Head of caudate nucleus (tissue), 42 donors: ENCODE measurements around the gene MRNIP.

Experiments used
- DNase-seq, 42 donors: peaks; one replicate each; pipeline versions ENCODE4 v3.0.0 to v3.0.0-alpha.2; 2020 to 2021; ENCODE audit warnings: mixed read lengths in 7 of 42
- intact Hi-C: fragments of 100-400 bp; cut with DNase I; formaldehyde crosslinking; loops from one replicate; pipeline ENCODE4 v1.15.0; 2022

MRNIP gene

DNA sequence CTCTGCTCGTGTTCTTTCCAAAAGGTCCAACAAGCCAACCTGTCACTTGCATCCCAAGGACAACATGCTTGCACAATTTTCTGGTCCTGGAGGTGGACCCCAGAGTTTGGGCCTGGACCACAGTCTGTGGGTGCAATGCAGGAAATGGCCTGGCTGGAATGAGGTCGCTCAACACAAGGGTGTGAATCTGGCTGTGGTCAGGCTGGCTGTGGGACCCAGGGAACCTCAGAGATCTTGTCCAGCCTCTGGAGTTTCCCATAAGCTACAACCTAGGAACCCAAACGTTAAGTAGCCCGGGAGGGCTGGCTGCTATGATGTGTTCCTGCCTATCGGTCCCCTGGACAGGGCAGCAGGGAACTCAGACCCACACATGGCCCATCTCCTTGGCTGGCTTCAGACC, 33.6 kb upstream of the MRNIP start:
- DNase-seq, result no peak
- intact Hi-C loops, result no loop called here

GRCh38 chr5:179890751-179891682, 32.4 kb upstream of the MRNIP start:
- intact Hi-C loops, result no loop called here
- DNase-seq, result no peak

GRCh38 chr5:179889885-179890284, 31.3 kb upstream of the MRNIP start:
- DNase-seq, result no peak
- intact Hi-C loops, result no loop called here

DNA sequence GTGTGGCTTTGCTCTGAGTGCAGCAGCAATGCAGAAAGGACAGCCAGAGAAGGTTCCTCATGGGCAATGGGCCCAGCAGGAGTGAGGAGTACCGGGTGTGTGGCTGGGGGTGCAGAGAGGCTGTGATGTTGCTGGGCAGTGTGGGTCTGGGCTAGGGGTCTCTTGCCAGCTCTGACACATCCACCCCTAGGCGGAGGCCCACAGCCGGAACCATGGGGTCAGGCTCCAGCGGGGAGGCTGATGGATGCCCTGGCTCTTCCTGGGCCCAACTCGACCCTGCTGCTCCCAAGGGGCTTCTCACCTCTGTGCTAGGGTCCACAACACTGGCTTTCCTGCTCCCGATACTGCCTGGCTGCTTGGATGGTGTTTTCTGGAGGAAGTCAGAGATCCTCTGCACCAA, 29.2 kb upstream of the MRNIP start:
- intact Hi-C loops, result no loop called here
- DNase-seq, result no peak

GRCh38 chr5:179887095-179887494, 28.5 kb upstream of the MRNIP start:
- intact Hi-C loops, result no loop called here
- no peak for DNase-seq

- intact Hi-C loops, result no loop called here
- DNase-seq, result no peak
Observed at GRCh38 chr5:179886190-179886911, 27.7 kb upstream of the MRNIP start.

GRCh38 chr5:179885491-179886090, 27.0 kb upstream of the MRNIP start:
- intact Hi-C loops, result no loop called here
- no peak for DNase-seq

- intact Hi-C loops, result no loop called here
- DNase-seq, result no peak
Observed at GRCh38 chr5:179883163-179883562, 24.5 kb upstream of the MRNIP start.

DNA sequence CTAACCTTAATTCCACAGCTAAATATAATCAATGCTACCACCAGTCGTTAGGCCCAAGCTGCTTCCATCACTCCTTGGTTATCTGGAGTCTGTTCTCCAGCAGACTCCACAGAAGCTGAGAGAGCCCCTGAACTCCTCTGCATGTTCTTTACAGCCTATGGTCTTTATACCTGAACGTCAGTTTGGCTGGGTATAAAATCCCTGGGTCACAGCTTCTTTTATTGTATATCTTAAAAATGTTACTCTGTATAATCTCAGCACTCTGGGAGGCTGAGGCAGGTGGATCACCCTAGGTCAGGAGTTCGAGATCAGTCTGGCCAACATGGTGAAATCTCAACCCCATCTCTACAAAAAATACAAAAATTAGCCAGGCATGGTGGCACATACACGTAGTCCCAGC, 23.7 kb upstream of the MRNIP start:
- intact Hi-C loops, result no loop called here
- no peak for DNase-seq

DNA sequence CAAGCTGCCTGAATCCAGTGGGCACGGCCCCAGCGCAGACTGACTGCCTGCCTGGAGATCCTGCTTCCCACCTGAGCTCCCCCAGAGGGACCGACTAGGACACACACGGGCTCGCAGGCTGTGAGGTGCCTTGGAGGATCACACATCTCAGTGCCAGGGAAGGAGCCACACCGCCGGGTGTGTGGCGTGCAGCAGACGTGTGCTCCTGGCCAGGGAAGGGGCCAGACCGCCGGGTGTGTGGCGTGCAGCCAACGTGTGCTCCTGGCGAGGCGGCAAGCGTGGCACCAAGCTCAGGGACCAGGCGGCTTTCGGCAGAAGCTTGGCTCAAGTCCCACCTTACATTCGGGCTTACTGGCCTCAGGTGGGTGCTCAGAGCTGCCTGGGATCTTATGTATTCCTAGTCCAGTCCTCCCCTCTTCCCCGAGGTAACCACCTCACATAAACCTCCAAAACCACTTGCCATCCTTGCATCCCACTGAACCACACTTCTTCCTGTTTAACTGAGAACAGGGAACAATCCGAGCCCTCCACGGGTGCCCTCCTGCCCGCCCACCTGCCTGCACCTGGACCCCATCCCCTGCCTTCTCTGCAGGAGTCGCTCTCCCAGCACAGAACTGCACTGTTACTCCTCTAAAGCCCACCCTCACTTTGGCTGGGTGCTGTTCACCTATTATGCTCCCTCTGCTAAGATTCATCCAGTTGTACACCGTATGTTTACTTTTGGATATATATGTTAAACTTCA, 22.4 kb upstream of the MRNIP start:
- intact Hi-C loops, result no loop called here
- DNase-seq, result no peak

DNA sequence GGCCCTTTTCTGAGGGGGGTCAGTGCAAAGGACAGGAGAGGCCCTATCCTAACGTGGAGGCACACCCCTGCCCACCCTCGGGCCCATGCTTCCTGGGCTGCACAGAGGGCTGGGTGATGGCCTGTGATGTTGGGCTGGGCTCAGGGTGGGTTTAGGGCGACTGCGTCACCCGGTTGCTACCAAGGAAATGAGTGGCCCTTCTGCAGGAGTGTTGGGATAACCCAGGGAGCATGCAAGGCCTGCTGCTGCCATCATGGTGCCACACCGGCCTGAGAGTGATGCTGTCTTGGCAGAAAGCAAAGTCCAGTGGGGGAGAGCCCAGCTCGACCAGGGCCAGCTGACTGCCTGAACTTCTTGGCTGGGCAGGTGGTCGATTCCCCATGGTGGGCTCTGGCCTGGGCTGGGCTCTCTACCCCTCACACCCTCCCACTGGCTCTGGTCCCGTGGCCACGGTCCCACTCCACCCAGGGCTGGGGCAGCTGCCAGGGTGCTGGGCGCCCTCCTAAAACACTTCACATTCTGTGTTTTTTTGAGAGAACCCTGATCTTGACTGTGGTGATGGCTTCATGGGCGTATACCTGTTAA, 21.5 kb upstream of the MRNIP start:
- DNase-seq, result no peak
- intact Hi-C loops, result no loop called here

- intact Hi-C loops, result no loop called here
- no peak for DNase-seq
Observed at GRCh38 chr5:179879690-179880010, 21.0 kb upstream of the MRNIP start.

DNA sequence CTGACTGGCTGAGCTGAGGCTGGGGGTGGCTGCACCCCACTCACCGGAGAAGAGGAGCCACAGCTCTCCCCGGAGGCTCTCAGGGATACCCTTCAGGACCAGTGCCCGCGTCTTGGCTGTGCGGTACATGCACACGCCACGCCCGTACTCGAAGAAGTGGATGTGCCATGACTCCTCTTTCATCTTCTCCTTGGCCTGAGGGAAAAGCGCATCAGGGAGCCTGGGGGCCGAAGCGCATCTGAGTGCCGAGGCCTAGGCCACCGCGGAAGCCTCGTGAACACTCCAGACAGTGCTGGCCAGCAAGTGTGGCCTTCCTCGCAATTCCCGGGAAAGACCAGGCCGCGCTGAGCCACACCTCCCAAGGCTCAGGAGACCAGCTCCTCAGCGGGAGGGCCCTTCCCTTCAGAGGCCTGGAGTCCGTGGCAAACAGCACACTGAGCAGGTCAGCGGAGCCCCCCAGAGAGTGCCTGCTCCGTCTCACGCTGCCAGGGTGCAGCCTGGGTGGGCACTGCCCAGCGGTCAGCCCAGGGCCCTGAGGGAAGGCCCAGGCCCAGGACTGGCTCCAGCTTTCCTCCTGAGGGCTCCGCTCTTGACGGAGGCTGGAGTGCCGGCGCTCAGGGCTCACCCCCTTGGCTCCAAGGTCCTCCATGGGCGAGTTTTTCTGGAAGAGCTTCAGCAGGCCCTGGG, 20.5 kb upstream of the MRNIP start:
- intact Hi-C loops, result no loop called here
- DNase-seq, result no peak

DNA sequence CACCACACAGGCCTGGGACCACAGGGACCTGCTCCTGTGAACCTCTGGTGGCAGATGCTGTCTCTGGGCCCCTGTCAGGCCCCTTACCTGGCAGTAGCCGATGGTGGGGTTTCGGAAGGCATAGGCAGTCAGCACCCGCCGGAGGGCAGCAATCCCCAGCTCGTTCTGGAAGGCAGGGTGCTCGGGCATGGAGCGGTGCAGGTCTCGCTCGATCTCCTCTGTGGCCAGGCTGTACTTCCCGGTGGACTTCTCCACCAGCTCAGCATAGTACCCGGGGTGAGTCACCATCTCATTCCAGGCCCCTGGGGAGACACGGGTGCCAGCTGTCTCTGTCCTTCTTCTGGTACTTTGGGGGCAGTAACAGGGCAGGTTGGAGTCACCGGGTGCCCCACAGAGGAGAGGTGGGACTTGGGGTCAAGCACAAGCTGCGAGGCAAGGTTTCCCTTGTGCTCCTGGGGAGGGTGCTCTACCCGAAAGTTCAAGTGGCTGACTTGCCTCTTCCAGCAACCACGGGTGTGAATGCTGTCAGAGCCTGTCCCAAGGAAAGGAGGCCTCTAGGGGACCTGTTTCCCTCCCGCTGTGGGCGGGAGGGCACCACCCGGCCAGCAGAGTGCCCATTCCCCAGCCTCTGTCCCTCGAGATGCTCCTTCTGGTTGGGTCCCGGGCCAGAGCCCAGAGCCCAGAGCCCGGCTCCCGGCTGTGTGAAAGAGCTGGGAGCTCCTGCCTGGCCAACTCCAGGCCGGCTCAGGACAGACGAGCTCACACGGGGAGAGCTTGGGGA, 19.8 kb upstream of the MRNIP start:
- no peak for DNase-seq
- intact Hi-C loops, result no loop called here

DNA sequence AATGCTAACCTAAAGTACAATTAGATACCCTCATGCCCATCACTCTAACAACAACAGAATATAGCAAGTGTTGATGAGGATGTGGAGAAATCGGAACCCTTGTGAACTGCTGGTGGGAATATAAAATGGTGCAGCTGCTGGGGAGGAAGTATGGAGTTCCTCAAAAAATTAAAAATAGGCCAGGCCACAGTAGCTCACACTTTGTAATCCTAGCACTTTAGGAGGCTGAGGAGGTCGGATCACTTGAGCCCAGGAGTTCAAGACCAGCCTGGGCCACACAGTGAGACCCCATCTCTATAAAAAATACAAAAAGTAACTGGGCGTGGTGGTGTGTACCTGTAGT, 18.0 kb upstream of the MRNIP start:
- DNase-seq, result no peak
- intact Hi-C loops, result no loop called here

- intact Hi-C loops, result no loop called here
- DNase-seq, result no peak
Observed at GRCh38 chr5:179875741-179876609, 17.4 kb upstream of the MRNIP start.
